Progenitor cell of endocrine pancreas (in vitro differentiated cells): ENCODE results near the gene LRRC74A. TPM values are rescaled to one million over a fixed set of nuclear protein-coding genes. Genes with fewer than 3 reads are reported as not detected.

Source experiments
- DNase-seq: peaks from one replicate; pipeline ENCODE4 v3.0.0; 2021; ENCODE audit warnings: low spot score; ENCODE audit not compliant: unreplicated experiment
- H3K27ac Mint-ChIP-seq: 2 replicates; pipeline ENCODE4 v1.8.0; 2021; ENCODE audit warnings: mild to moderate bottlenecking, moderate library complexity, mixed read lengths
- H3K27me3 Mint-ChIP-seq: 2 replicates; pipeline ENCODE4 v1.8.0; 2021; ENCODE audit warnings: mixed read lengths
- H3K36me3 Mint-ChIP-seq: 2 replicates; pipeline ENCODE4 v1.8.0; 2022; ENCODE audit warnings: mixed read lengths; ENCODE audit not compliant: insufficient read depth
- H3K4me1 Mint-ChIP-seq: 2 replicates; pipeline ENCODE4 v1.8.0; 2021; ENCODE audit warnings: low read depth, mixed read lengths
- H3K4me3 Mint-ChIP-seq: 2 replicates; pipeline ENCODE4 v1.8.0; 2021; ENCODE audit warnings: low read depth, mild to moderate bottlenecking, moderate library complexity, mixed read lengths
- H3K9me3 Mint-ChIP-seq: 2 replicates; pipeline ENCODE4 v1.8.0; 2021; ENCODE audit warnings: low read depth, mixed read lengths
- CTCF ChIP-seq: fragments of 200-600 bp; sonication (generic); IDR thresholded peaks from one replicate; pipeline ENCODE4 v1.5.0; 2021; ENCODE audit warnings: antibody characterized with exemption, mild to moderate bottlenecking; ENCODE audit not compliant: unreplicated experiment
- total RNA-seq: library from RNA; stranded (reverse); gene quantifications from 2 replicates; pipeline ENCODE4 v1.2.1, GENCODE V29; 2021

Gene LRRC74A
- total RNA-seq, 1 donor from 2014 or later: not detected

GRCh38 chr14:76780058-76780345 is 46.2 kb upstream of the LRRC74A start:
- peaks cover 2% of the 10 kb centered on the region for H3K4me1 Mint-ChIP-seq
- peaks cover 25% of the 10 kb centered on the region for H3K36me3 Mint-ChIP-seq
- H3K9me3 Mint-ChIP-seq: no peaks in the 10 kb centered on the region
- no peaks in the 10 kb centered on the region for H3K27me3 Mint-ChIP-seq
- no peak overlapping the region for H3K4me3 Mint-ChIP-seq
- no peak for DNase-seq
- TF ChIP-seq CTCF: no peak
- H3K27ac Mint-ChIP-seq: peak overlapping the region; percentile 12

GRCh38 chr14:76780360-76780759 is 45.8 kb upstream of the LRRC74A start:
- no peaks in the 10 kb centered on the region for H3K9me3 Mint-ChIP-seq
- H3K36me3 Mint-ChIP-seq: peaks cover 25% of the 10 kb centered on the region
- no peak for DNase-seq
- no peak overlapping the region for H3K4me3 Mint-ChIP-seq
- peak overlapping the region; percentile 12 for H3K27ac Mint-ChIP-seq
- no peak for TF ChIP-seq CTCF
- H3K4me1 Mint-ChIP-seq: peaks cover 2% of the 10 kb centered on the region
- H3K27me3 Mint-ChIP-seq: no peaks in the 10 kb centered on the region

GRCh38 chr14:76780875-76781647 is 45.1 kb upstream of the LRRC74A start:
- no peak overlapping the region for H3K27ac Mint-ChIP-seq
- no peak for DNase-seq
- no peaks in the 10 kb centered on the region for H3K27me3 Mint-ChIP-seq

GRCh38 chr14:76781648-76782051 is 44.6 kb upstream of the LRRC74A start:
- no peaks in the 10 kb centered on the region for H3K27me3 Mint-ChIP-seq
- DNase-seq: no peak
- H3K9me3 Mint-ChIP-seq: no peaks in the 10 kb centered on the region
- peak overlapping the region; percentile 56 for H3K27ac Mint-ChIP-seq
- peaks cover 30% of the 10 kb centered on the region for H3K36me3 Mint-ChIP-seq
- H3K4me3 Mint-ChIP-seq: no peak overlapping the region
- no peaks in the 10 kb centered on the region for H3K4me1 Mint-ChIP-seq
- TF ChIP-seq CTCF: no peak

More at GRCh38 chr14:76780875-76781647, 45.1 kb upstream of the LRRC74A start:
- Mint-ChIP-seq H3K4me1 (peaks cover 2% of the 10 kb centered on the region), H3K9me3 (no peaks in the 10 kb centered on the region), H3K36me3 (peaks cover 29% of the 10 kb centered on the region), H3K4me3 (no peak overlapping the region)
- no peak for TF ChIP-seq CTCF

- Mint-ChIP-seq H3K4me3 (no peak overlapping the region), H3K27ac (no peak overlapping the region), H3K9me3 (no peaks in the 10 kb centered on the region), H3K36me3 (peaks cover 36% of the 10 kb centered on the region), H3K4me1 (no peaks in the 10 kb centered on the region), H3K27me3 (no peaks in the 10 kb centered on the region)
- DNase-seq: no peak
- TF ChIP-seq CTCF: no peak
Observed at GRCh38 chr14:76782115-76782884, 43.9 kb upstream of the LRRC74A start.
